Astrocyte (in vitro differentiated cells and primary cell): ENCODE measurements around the gene RIPOR2.

Source experiments
- EZH2 ChIP-seq: IDR thresholded peaks from 2 replicates; pipeline ENCODE4 v1.6.1; 2012; ENCODE audit warnings: mild to moderate bottlenecking, low read length, inconsistent platforms; ENCODE audit not compliant: insufficient read depth
- TF ChIP-seq, protein P1 (sequence below): IDR thresholded peaks from 2 replicates; pipeline ENCODE4 v1.5.1; 2011; ENCODE audit warnings: low read depth, mild to moderate bottlenecking, inconsistent platforms, low read length, moderate library complexity; ENCODE audit not compliant: insufficient read depth

DNA sequence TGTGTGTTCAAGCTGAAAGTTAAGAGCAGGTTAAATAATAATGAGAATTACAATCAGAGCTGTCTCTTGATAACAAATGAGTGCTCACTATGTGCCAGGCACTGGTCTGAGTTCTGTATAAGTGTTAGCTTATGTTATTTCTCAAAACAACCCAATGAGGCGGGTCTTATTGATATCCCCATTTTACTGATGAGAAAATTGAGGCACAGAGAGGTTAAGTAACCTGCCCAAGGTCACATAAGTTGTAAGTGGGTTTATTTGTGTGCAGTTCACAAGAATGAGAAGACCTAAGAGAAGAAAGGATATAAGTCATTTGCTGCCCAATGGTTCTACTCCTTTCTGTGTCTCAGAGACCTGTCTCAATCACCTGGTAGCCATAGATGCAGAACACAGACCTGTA, 103.0 kb downstream of the RIPOR2 start:
- TF ChIP-seq, protein P1, sequence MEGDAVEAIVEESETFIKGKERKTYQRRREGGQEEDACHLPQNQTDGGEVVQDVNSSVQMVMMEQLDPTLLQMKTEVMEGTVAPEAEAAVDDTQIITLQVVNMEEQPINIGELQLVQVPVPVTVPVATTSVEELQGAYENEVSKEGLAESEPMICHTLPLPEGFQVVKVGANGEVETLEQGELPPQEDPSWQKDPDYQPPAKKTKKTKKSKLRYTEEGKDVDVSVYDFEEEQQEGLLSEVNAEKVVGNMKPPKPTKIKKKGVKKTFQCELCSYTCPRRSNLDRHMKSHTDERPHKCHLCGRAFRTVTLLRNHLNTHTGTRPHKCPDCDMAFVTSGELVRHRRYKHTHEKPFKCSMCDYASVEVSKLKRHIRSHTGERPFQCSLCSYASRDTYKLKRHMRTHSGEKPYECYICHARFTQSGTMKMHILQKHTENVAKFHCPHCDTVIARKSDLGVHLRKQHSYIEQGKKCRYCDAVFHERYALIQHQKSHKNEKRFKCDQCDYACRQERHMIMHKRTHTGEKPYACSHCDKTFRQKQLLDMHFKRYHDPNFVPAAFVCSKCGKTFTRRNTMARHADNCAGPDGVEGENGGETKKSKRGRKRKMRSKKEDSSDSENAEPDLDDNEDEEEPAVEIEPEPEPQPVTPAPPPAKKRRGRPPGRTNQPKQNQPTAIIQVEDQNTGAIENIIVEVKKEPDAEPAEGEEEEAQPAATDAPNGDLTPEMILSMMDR = no peak
- no peak for TF ChIP-seq EZH2
